Epithelial cell of esophagus (primary cell): ENCODE measurements around the gene NAV3.
A peak's percentile ranks its signal among the peaks of the same experiment; 100 is the strongest.

ENCODE experiments used
- DNase-seq: peaks from one replicate; pipeline ENCODE4 v3.0.0; 2010; ENCODE audit warnings: low read depth
- H3K4me3 ChIP-seq: 2 replicates; pipeline ENCODE4 v1.5.1; 2011; ENCODE audit warnings: mild to moderate bottlenecking, low read length, control low read depth
- TF ChIP-seq, protein P1 (sequence below): IDR thresholded peaks from 2 replicates; pipeline ENCODE4 v1.5.1; 2011; ENCODE audit warnings: low read depth, mild to moderate bottlenecking, low read length, control low read depth, inconsistent platforms; ENCODE audit not compliant: insufficient read depth; ENCODE audit errors: missing control alignments

Gene NAV3

DNA sequence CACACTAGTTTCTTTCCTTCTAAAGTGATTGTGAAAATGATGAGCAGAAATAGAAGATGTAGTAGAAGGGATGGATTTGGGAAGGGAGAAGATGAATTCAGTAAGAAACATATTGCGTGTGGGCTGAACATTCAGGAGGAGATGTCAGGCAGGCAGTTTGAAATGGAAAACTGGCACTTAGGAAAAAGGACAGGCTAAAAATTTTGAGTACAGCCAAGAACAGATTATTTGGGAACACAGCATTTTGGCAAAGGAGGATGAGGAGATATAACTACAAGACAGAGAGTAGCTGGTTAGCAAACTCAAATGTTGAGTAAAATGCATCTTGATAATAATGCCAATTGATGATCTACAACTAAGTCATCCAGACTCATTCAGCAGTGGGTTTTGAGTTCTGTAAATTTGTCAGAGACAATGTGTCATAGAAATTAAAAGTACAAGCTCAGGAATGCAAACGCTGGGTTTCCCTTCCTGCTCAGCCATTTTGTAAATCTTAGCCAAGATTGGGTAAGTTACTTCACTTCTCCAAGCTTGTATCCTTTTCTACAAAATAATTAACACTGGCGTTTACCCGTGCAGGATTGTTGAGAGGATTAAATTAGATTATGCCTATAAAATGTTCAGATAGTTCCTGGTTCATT is 255.0 kb downstream of the NAV3 start:
- DNase-seq: peak; percentile 68
- TF ChIP-seq, protein P1, sequence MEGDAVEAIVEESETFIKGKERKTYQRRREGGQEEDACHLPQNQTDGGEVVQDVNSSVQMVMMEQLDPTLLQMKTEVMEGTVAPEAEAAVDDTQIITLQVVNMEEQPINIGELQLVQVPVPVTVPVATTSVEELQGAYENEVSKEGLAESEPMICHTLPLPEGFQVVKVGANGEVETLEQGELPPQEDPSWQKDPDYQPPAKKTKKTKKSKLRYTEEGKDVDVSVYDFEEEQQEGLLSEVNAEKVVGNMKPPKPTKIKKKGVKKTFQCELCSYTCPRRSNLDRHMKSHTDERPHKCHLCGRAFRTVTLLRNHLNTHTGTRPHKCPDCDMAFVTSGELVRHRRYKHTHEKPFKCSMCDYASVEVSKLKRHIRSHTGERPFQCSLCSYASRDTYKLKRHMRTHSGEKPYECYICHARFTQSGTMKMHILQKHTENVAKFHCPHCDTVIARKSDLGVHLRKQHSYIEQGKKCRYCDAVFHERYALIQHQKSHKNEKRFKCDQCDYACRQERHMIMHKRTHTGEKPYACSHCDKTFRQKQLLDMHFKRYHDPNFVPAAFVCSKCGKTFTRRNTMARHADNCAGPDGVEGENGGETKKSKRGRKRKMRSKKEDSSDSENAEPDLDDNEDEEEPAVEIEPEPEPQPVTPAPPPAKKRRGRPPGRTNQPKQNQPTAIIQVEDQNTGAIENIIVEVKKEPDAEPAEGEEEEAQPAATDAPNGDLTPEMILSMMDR: no peak
- no peak overlapping the region for H3K4me3 ChIP-seq

- DNase-seq: no peak
- H3K4me3 ChIP-seq: no peak overlapping the region
- TF ChIP-seq, protein P1: no peak
Observed at GRCh38 chr12:78086553-78087362, 256.1 kb downstream of the NAV3 start.

DNA sequence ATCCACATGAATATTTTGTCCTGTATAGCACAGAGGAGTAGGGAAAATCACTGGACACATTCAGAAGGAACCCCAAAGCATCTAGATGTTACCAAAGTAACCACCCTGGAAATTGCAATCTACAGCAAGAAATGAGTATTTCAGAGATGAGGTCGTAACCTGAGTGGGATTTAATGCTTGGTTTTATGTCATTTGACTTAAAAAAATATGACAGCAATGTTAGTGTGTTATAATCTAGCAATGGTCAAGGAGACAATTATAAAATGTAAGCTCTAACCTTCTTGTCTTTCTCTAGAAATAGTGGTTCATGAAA is 256.6 kb downstream of the NAV3 start:
- no peak for DNase-seq
- no peak overlapping the region for H3K4me3 ChIP-seq
- TF ChIP-seq, protein P1: no peak

- no peak for DNase-seq
- TF ChIP-seq, protein P1: no peak
- no peak overlapping the region for H3K4me3 ChIP-seq
Observed at GRCh38 chr12:78088391-78088832, 257.7 kb downstream of the NAV3 start.

DNA sequence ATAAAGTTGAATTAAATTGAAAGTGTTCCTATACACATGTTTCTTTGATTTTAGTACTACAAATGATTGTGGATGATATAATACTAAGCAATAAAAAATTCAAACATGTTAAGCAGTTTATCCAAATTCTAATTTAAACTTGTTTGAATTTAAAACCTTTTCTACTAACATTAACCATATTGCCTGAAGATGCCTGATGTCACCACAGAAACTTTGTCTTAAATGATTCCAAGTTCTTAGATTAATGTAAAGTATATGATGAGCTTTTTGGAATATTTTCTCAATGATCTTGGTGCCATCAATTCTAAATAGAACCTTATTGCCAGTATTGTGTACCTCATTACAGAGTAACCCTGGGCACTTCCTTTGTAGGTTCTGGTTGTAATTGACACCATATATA is 259.6 kb downstream of the NAV3 start:
- H3K4me3 ChIP-seq: no peak overlapping the region
- no peak for DNase-seq
- TF ChIP-seq, protein P1: no peak

DNA sequence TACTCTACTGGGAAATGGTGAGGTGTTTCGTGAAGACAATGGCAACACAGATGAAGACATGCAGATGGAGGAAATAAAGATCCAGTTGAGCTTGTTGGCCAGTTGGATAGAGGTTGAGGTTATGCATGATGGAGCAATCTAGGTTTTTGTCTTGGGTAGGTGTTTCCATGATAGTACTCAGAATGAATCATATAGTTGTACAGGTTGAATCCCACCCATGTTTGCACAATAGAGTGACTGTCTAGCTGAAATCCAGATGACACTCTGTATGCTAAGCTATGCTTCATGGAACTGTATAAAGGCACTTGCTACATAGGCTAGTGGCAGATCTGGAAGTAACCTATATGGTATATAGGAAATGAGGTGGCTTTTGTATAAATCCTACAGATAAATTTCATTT is 264.9 kb downstream of the NAV3 start:
- TF ChIP-seq, protein P1: no peak
- H3K4me3 ChIP-seq: no peak overlapping the region

More for the DNA sequence above, 264.9 kb downstream of the NAV3 start:
- DNase-seq: peak; percentile 82
